ENCODE data around the gene CLEC16A.

- no peak for TF ChIP-seq CTCF (IDR thresholded peaks at IDR 0.05; ENCODE audit: borderline replicate concordance, extremely low read depth, low read length, poor library complexity, severe bottlenecking)
- TF ChIP-seq EZH2 (IDR thresholded peaks at IDR 0.05; ENCODE audit: borderline replicate concordance, low read depth, low read length, severe bottlenecking) = no peak
Observed at GRCh38 chr16:10895053-10895946, 49.1 kb upstream of the CLEC16A start.
